NCI-H1694 treated with DMSO at 0.1 percent for 48 hours (cell line): ENCODE measurements around the gene NAV1.
"Not testable (repeated sequence)": the region's sequence is repeated elsewhere in the genome, so short reads cannot be mapped to it uniquely, and the experiment has no call there.

ENCODE experiments used
- DNase-seq: peaks from one replicate; lab custom pipeline; 2025; lab: John Stamatoyannopoulos, UW

Gene NAV1

GRCh38 chr1:201565024-201565730 lies 26.2 kb downstream of the NAV1 start:
- DNase-seq: no peak

GRCh38 chr1:201565771-201566528 lies 27.0 kb downstream of the NAV1 start:
- DNase-seq: no peak

- no peak for DNase-seq
These were observed 27.5 kb downstream of the NAV1 start for GRCh38 chr1:201566529-201566823.

GRCh38 chr1:201566933-201567801 lies 28.2 kb downstream of the NAV1 start:
- DNase-seq: no peak

GRCh38 chr1:201568265-201568664 lies 29.3 kb downstream of the NAV1 start:
- DNase-seq: no peak

GRCh38 chr1:201568859-201569294 lies 29.9 kb downstream of the NAV1 start:
- DNase-seq: no peak

- DNase-seq: no peak
These were observed 31.4 kb downstream of the NAV1 start for GRCh38 chr1:201570181-201570885.

GRCh38 chr1:201570886-201571624 lies 32.1 kb downstream of the NAV1 start:
- DNase-seq: no peak

- no peak for DNase-seq
These were observed 34.1 kb downstream of the NAV1 start for GRCh38 chr1:201573030-201573429.

- no peak for DNase-seq
These were observed 35.0 kb downstream of the NAV1 start for GRCh38 chr1:201573923-201574322.

GRCh38 chr1:201575912-201576311 lies 37.0 kb downstream of the NAV1 start:
- DNase-seq: no peak

- DNase-seq: no peak
These were observed 38.0 kb downstream of the NAV1 start for GRCh38 chr1:201576914-201577313.

- no peak for DNase-seq
These were observed 39.3 kb downstream of the NAV1 start for GRCh38 chr1:201578008-201578888.

GRCh38 chr1:201581371-201581770 lies 42.4 kb downstream of the NAV1 start:
- DNase-seq: not testable (repeated sequence)

GRCh38 chr1:201582705-201583442 lies 43.9 kb downstream of the NAV1 start:
- DNase-seq: no peak

GRCh38 chr1:201583663-201584062 lies 44.7 kb downstream of the NAV1 start:
- no peak for DNase-seq

- no peak for DNase-seq
These were observed 45.7 kb downstream of the NAV1 start for GRCh38 chr1:201584471-201585092.

- DNase-seq: no peak
These were observed 46.2 kb downstream of the NAV1 start for GRCh38 chr1:201585093-201585483.

- no peak for DNase-seq
These were observed 47.0 kb downstream of the NAV1 start for GRCh38 chr1:201585901-201586300.
